Right cardiac atrium (tissue), 5 donors: ENCODE results near the gene AKT1S1. TPM values are rescaled to one million over a fixed set of nuclear protein-coding genes. Genes with fewer than 3 reads are reported as not detected.

ENCODE experiments used
- ATAC-seq, 2 donors: fragments of 200-7000 bp; cut with Tn5 transposase; one replicate each; pipeline versions ENCODE4 v1.8.0 to v1.9.1; 2020; ENCODE audit warnings: moderate library complexity in 2 of 2, mild to moderate bottlenecking in 1 of 2
- DNase-seq, 3 donors: peaks; one replicate each; pipeline ENCODE4 v3.0.0-alpha.2; 2020
- H3K27ac ChIP-seq: one replicate; pipeline ENCODE4 v1.5.1; 2013; ENCODE audit warnings: mild to moderate bottlenecking, low read length, control low read depth, moderate library complexity
- H3K27me3 ChIP-seq: one replicate; pipeline ENCODE4 v1.6.1; 2013; ENCODE audit not compliant: control insufficient read depth, insufficient read depth
- H3K4me1 ChIP-seq: one replicate; pipeline ENCODE4 v1.6.1; 2013; ENCODE audit warnings: low read length; ENCODE audit not compliant: control insufficient read depth, insufficient read depth
- H3K4me3 ChIP-seq: one replicate; pipeline ENCODE4 v1.5.1; 2013; ENCODE audit warnings: low read length, control low read depth
- H3K9me3 ChIP-seq: one replicate; pipeline ENCODE4 v1.6.1; 2013; ENCODE audit warnings: low read length; ENCODE audit not compliant: control insufficient read depth
- WGBS: extraction: QIAGEN DNeasy Blood & Tissue Kit; methylation state at CpG from one replicate; pipeline ENCODE4 v1.1.7; 2013; 5-methylcytosine and 5-hydroxymethylcytosine counted together
- intact Hi-C, 4 donors: fragments of 100-400 bp; cut with DNase I; formaldehyde crosslinking; loops; one replicate each; pipeline versions ENCODE4 v1.11.0 to v1.14.0; 2022 to 2023
- polyA plus RNA-seq: library from polyadenylated mRNA; stranded (reverse); fragments of 200-250 nt; gene quantifications from one replicate; pipeline ENCODE4 v1.2.3, GENCODE V29; 2013
- total RNA-seq, 4 donors: library from RNA; stranded (reverse); fragmentation: NEBNext Ultra II Directional; extraction: Animal tissue kit (Norgen Biotek cat#: 25700); gene quantifications; one replicate each; pipeline ENCODE4 v1.2.1, GENCODE V29; 2021
- donor health status: healthy with polysubstance abuse.
- donor health status: DM: no; HTN: yes; CAD: no.
- donor health status: DM: no; HTN: no; CAD: no.
- donor health status: DM: no; HTN: yes; CAD: no; lungs with severe emphysema.
- donor health status: DM: yes; HTN: yes; CAD: no.

AKT1S1 gene
- total and polyA plus RNA-seq, 5 donors = 32.4 to 40.2 (median 36.4) TPM

DNA sequence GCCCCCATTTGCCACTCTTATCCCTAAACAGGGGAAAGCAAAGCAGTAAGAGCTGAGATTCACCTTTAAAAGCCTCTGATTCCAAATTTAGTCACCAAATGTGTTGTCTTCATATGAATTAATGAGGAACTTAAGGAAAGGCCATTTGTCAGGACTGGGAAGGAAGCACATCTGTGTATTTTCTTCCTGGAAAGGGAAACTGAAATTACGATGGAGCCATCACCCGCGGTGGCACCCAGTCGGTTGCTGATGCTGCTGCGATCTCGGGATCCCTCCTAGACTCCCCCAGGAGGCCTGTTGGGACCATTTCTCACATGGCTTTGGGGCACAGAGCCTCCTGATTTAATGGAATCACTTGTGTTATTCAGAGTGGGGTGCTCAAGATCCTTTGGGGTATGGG lies 27.0 kb upstream of the AKT1S1 start:
- no peak for DNase-seq
- intact Hi-C loops = no loop called here
- ATAC-seq = no peak
- 55% methylated on average over 6 of the region's 6 CpGs for WGBS
- Histone ChIP-seq H3K4me1 (no peaks in the 10 kb centered on the region), H3K27ac (no peak overlapping the region), H3K27me3 (no peaks in the 10 kb centered on the region), H3K4me3 (no peak overlapping the region), H3K9me3 (no peaks in the 10 kb centered on the region)

DNA sequence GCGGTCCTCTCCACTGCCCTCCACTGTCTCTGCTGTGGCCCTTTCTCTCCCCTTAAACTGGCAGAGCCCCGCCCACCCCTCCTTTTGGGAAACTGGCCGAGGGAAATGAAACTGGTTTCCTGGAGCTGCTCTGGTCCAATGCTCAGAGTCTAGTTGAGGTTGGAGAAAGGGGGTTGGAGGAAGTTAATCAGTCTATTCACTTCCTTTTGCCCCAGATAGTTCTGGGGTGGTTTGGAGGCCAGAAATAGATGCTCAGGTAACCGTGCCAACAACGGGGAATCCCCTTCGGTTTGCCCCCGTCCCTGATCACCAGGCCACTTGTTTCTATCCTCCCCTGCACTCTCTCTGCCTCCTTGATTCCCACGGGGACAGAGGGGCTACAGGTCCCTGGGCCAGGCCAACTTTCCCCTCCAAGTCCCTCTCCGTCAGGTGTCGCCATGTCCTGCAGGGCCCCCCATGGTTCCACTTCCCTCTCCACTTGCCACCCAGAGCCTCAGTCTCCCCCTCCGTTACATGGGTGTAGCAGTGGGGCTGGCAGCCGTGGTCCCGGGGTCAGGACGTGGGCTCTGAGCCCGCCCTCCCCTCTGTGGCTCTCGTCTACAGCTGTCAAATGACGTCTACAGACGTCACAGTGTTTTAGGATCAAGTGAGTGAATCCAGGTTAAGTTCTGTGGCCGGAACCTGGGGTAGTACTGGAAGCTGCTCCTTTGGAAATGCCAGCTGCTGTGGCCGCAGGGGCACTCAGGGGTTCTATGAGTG lies 19.9 kb upstream of the AKT1S1 start, which contains the start of gene IL4I1:
TSS of gene IL4I1 (minus strand) at position 25 of the 759 bp plus-strand sequence. CDS start 727 bp downstream, outside the sequence.
- DNase-seq (peak in 2 of 3 donors; percentile 67 to 75), ATAC-seq (peak; percentile 28 to 39)
- intact Hi-C loops = no loop called here
- H3K4me1 ChIP-seq = no peaks in the 10 kb centered on the region
- H3K9me3 ChIP-seq = no peaks in the 10 kb centered on the region
- no peak within 1 kb of the TSS for H3K27ac ChIP-seq
- WGBS = 38% methylated on average over 19 of the region's 20 CpGs
- no peak within 1 kb of the TSS for H3K4me3 ChIP-seq
- no peaks in the 10 kb centered on the region for H3K27me3 ChIP-seq

- WGBS = 75% methylated on average over 17 of the region's 17 CpGs
- DNase-seq (peak in 1 of 3 donors; percentile 58), ATAC-seq (no peak)
- H3K27ac ChIP-seq = no peak overlapping the region
- no peaks in the 10 kb centered on the region for H3K9me3 ChIP-seq
- no peak overlapping the region for H3K4me3 ChIP-seq
- H3K4me1 ChIP-seq = no peaks in the 10 kb centered on the region
- intact Hi-C loops = no loop called here
- H3K27me3 ChIP-seq = no peaks in the 10 kb centered on the region
Measured at GRCh38 chr19:49895566-49896297, 18.6 kb upstream of the AKT1S1 start.

DNA sequence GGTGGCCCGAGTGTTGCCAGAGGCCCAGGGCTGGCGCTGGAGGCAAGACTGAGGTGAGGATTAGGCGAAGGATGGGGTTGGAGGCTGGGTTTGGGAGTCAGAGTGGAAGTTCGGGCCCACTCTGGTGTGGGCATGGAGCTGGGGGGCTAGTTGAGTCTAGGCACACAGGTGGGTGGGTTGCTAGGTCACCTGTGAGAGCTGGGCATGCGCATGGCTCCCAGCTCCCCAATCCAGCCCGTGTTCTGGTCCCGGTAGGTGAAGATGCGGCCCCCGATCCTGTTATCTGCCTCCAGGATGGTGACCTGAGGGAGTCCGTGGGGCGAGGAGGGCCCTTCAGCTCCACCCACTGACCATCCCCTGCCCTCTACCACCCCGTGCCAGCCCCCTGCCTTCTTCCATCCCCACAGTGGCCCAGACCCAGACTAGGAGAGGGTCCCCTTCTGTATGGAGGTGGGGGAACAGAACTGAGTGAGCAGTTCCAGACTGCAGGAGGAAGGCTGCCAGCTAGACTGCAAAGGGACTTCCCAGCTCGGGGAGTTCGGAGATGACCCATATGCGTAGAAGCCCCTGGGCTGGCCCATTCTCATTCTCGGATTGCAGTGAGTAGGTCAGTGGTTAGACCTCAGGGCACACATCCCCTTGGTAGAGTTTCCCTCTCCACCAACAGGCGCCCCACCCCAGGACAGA lies 17.9 kb upstream of the AKT1S1 start:
- WGBS = 87% methylated on average over 17 of the region's 17 CpGs

DNA sequence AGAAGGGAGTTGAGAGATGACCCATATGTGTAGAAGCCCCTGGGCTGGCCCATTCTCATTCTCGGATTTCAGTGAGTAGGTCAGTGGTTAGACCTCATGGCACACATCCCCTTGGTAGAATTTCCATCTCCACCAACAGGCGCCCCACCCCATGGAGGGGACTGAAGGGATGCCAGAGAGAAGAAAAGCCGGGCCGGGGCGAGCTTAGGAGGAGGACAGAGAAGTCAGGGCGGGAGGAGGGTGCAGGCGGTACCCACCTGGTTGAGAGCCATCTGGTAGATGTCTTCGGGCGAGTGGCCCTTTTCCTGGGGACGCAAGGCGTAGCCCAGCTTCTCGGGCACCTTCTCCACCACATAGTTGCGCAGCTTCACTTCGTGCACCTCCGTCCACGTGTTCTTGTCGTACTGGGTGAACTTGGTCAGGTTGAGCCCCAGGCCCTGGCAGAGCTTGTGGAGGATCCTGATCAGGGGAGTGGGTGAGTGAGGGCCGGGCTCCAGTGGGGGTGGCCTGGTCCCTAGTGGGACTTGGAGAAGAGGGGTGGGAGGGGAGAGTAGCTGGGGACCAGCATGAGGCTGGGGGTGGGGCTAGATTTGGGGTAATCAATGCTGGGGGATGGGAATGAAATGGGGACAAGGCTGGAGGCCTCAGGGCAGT lies 17.0 kb upstream of the AKT1S1 start:
- ATAC-seq (no peak), DNase-seq (peak in 2 of 3 donors; percentile 34 to 58)

More for the DNA sequence above, 17.9 kb upstream of the AKT1S1 start:
- Histone ChIP-seq H3K27ac (no peak overlapping the region), H3K4me1 (no peaks in the 10 kb centered on the region), H3K27me3 (no peaks in the 10 kb centered on the region), H3K9me3 (no peaks in the 10 kb centered on the region), H3K4me3 (no peak overlapping the region)
- ATAC-seq = no peak
- intact Hi-C loops = no loop called here
- peak in 1 of 3 donors; percentile 36 for DNase-seq

GRCh38 chr19:49892716-49893115 lies 15.6 kb upstream of the AKT1S1 start:
- 90% methylated on average over 1 of the region's 1 CpG for WGBS
- H3K4me3 ChIP-seq = no peak overlapping the region
- intact Hi-C loops = no loop called here
- H3K9me3 ChIP-seq = no peaks in the 10 kb centered on the region
- H3K4me1 ChIP-seq = no peaks in the 10 kb centered on the region
- ATAC-seq = no peak
- no peaks in the 10 kb centered on the region for H3K27me3 ChIP-seq
- no peak overlapping the region for H3K27ac ChIP-seq
- no peak for DNase-seq

More for the DNA sequence above, 17.0 kb upstream of the AKT1S1 start:
- H3K4me1 ChIP-seq = no peaks in the 10 kb centered on the region
- WGBS = 92% methylated on average over 18 of the region's 18 CpGs
- H3K27ac ChIP-seq = no peak overlapping the region
- intact Hi-C loops = no loop called here
- no peaks in the 10 kb centered on the region for H3K27me3 ChIP-seq
- no peaks in the 10 kb centered on the region for H3K9me3 ChIP-seq
- H3K4me3 ChIP-seq = no peak overlapping the region

DNA sequence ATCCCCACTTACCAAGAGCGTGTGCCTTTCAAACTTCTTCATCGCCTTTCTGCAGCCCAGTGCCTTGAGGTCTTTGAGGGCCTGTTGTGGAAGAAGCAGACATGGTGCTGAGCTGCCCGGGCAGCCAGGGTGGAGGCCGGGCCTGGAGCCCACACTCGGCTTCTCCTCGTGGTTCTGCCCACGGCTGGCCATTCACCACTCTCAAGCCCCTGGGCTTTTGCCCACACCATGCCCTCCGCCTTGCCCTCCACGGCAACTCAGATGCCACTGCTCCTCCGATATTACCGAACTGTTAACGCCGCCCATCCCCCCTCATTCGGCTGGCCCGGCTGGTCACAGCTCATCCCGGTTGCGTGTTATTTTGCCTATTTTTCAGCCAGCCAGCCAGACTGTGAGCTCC lies 14.2 kb upstream of the AKT1S1 start:
- DNase-seq (peak in 1 of 3 donors; percentile 38), ATAC-seq (no peak)
- H3K9me3 ChIP-seq = no peaks in the 10 kb centered on the region
- WGBS = 82% methylated on average over 17 of the region's 17 CpGs
- intact Hi-C loops = no loop called here
- no peaks in the 10 kb centered on the region for H3K27me3 ChIP-seq
- H3K4me3 ChIP-seq = no peak overlapping the region
- H3K4me1 ChIP-seq = no peaks in the 10 kb centered on the region
- no peak overlapping the region for H3K27ac ChIP-seq

- Histone ChIP-seq H3K4me3 (no peak overlapping the region), H3K27me3 (no peaks in the 10 kb centered on the region), H3K9me3 (no peaks in the 10 kb centered on the region), H3K27ac (no peak overlapping the region), H3K4me1 (no peaks in the 10 kb centered on the region)
- intact Hi-C loops = no loop called here
- 10% methylated on average over 69 of the region's 69 CpGs for WGBS
- ATAC-seq = peak; percentile 34
- DNase-seq = peak in 2 of 3 donors; percentile 68 to 75
Measured at GRCh38 chr19:49890349-49891311, 13.5 kb upstream of the AKT1S1 start.

- Histone ChIP-seq H3K27ac (no peak overlapping the region), H3K9me3 (no peaks in the 10 kb centered on the region), H3K4me3 (no peak overlapping the region), H3K27me3 (no peaks in the 10 kb centered on the region), H3K4me1 (no peaks in the 10 kb centered on the region)
- DNase-seq (peak; percentile 83 to 91 (median 91)), ATAC-seq (peak; percentile 55 to 71)
- intact Hi-C loops = no loop called here
- WGBS = 22% methylated on average over 71 of the region's 71 CpGs
Measured at GRCh38 chr19:49889687-49890348, 12.7 kb upstream of the AKT1S1 start.
